WI38 (cell line): ENCODE data around the gene TSHZ2.

Source experiments
- H3K4me3 ChIP-seq: 2 replicates; pipeline ENCODE4 v1.5.1; 2011; ENCODE audit warnings: low read depth, mild to moderate bottlenecking, control low read depth, low read length
- CTCF ChIP-seq: IDR thresholded peaks from 2 replicates; pipeline ENCODE4 v1.5.1; 2012; ENCODE audit warnings: low read depth, mild to moderate bottlenecking, control low read depth, low read length

TSHZ2 gene

GRCh38 chr20:53028337-53029007 lies 56.3 kb downstream of the TSHZ2 start:
- no peak overlapping the region for H3K4me3 ChIP-seq
- no peak for TF ChIP-seq CTCF

- TF ChIP-seq CTCF = no peak
- no peak overlapping the region for H3K4me3 ChIP-seq
Measured at GRCh38 chr20:53030061-53030460, 57.9 kb downstream of the TSHZ2 start.

GRCh38 chr20:53032046-53032445 lies 59.9 kb downstream of the TSHZ2 start:
- H3K4me3 ChIP-seq = no peak overlapping the region
- no peak for TF ChIP-seq CTCF

GRCh38 chr20:53032478-53032932 lies 60.3 kb downstream of the TSHZ2 start:
- H3K4me3 ChIP-seq = no peak overlapping the region
- TF ChIP-seq CTCF = no peak

DNA sequence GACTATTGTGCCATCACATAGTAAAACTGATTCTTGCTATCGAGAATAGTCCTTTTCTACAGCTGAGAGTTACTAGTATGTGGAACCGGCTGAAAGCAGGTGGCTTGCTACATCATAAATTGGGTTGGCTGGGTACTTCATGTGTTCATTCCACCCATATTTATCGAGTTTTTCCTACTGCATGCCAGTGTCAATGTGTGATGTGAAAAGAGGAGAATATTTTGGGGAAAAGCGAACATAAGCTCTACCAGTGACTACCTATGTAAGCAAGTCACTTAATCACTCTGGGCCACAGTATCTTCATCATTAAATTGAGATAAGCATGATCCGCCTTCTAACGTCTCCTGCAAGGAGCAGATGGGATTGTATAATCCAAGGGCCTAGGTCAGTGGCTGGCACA lies 61.0 kb downstream of the TSHZ2 start:
- H3K4me3 ChIP-seq = no peak overlapping the region
- TF ChIP-seq CTCF = no peak

GRCh38 chr20:53034899-53035298 lies 62.7 kb downstream of the TSHZ2 start:
- TF ChIP-seq CTCF = no peak
- H3K4me3 ChIP-seq = no peak overlapping the region

- no peak for TF ChIP-seq CTCF
- H3K4me3 ChIP-seq = no peak overlapping the region
Measured at GRCh38 chr20:53036992-53037391, 64.8 kb downstream of the TSHZ2 start.
